ENCODE results near the gene POU2F3.

POU2F3 gene

GRCh38 chr11:120334894-120335462 is 95.0 kb downstream of the POU2F3 start:
- H3K4me1 Mint-ChIP-seq (ENCODE audit: low read depth): peaks cover 26% of the 10 kb centered on the region

GRCh38 chr11:120335556-120335907 is 95.6 kb downstream of the POU2F3 start:
- Mint-ChIP-seq H3K4me1 (ENCODE audit: low read depth) (peaks cover 28% of the 10 kb centered on the region), H3K27me3 (peaks cover 45% of the 10 kb centered on the region), H3K4me3 (peak overlapping the region; percentile 82), H3K9me3 (ENCODE audit: low read depth) (no peaks in the 10 kb centered on the region), H3K36me3 (peaks cover 3% of the 10 kb centered on the region), H3K27ac (no peak overlapping the region)

More at GRCh38 chr11:120334894-120335462, 95.0 kb downstream of the POU2F3 start:
- Mint-ChIP-seq H3K9me3 (ENCODE audit: low read depth) (no peaks in the 10 kb centered on the region), H3K27ac (no peak overlapping the region), H3K36me3 (peaks cover 3% of the 10 kb centered on the region), H3K27me3 (peaks cover 43% of the 10 kb centered on the region), H3K4me3 (peak overlapping the region; percentile 82)

GRCh38 chr11:120335908-120336640 is 96.1 kb downstream of the POU2F3 start, which contains the start of gene ARHGEF12:
Gene ARHGEF12 (plus strand): TSS chr11:120336413. CDS start chr11:120337244, 831 bp downstream.
- Mint-ChIP-seq H3K36me3 (peaks cover 3% of the 10 kb centered on the region), H3K27me3 (peaks cover 44% of the 10 kb centered on the region), H3K4me1 (ENCODE audit: low read depth) (peaks cover 30% of the 10 kb centered on the region), H3K9me3 (ENCODE audit: low read depth) (no peaks in the 10 kb centered on the region), H3K4me3 (peak within 1 kb of the TSS; percentile 93), H3K27ac (peak within 1 kb of the TSS; percentile 16)

- peaks cover 3% of the 10 kb centered on the region for H3K36me3 Mint-ChIP-seq
- H3K9me3 Mint-ChIP-seq (ENCODE audit: low read depth): no peaks in the 10 kb centered on the region
- peak overlapping the region; percentile 93 for H3K4me3 Mint-ChIP-seq
- peaks cover 46% of the 10 kb centered on the region for H3K27me3 Mint-ChIP-seq
- peak overlapping the region; percentile 16 for H3K27ac Mint-ChIP-seq
- H3K4me1 Mint-ChIP-seq (ENCODE audit: low read depth): peaks cover 30% of the 10 kb centered on the region
Observed at GRCh38 chr11:120336641-120337354, 96.9 kb downstream of the POU2F3 start.

- Mint-ChIP-seq H3K4me1 (ENCODE audit: low read depth) (peaks cover 30% of the 10 kb centered on the region), H3K27me3 (peaks cover 53% of the 10 kb centered on the region), H3K36me3 (peaks cover 3% of the 10 kb centered on the region), H3K9me3 (ENCODE audit: low read depth) (no peaks in the 10 kb centered on the region), H3K27ac (no peak overlapping the region), H3K4me3 (peak overlapping the region; percentile 93)
Observed at GRCh38 chr11:120337355-120338106, 97.6 kb downstream of the POU2F3 start.

GRCh38 chr11:120338107-120338933 is 98.4 kb downstream of the POU2F3 start:
- Mint-ChIP-seq H3K27ac (no peak overlapping the region), H3K4me3 (peak overlapping the region; percentile 93), H3K27me3 (peaks cover 51% of the 10 kb centered on the region), H3K36me3 (peaks cover 3% of the 10 kb centered on the region), H3K9me3 (ENCODE audit: low read depth) (no peaks in the 10 kb centered on the region), H3K4me1 (ENCODE audit: low read depth) (peaks cover 30% of the 10 kb centered on the region)

- peaks cover 49% of the 10 kb centered on the region for H3K27me3 Mint-ChIP-seq
Observed at GRCh38 chr11:120339394-120339890, 99.5 kb downstream of the POU2F3 start.

GRCh38 chr11:120340529-120340928 is 100.6 kb downstream of the POU2F3 start:
- peaks cover 3% of the 10 kb centered on the region for H3K36me3 Mint-ChIP-seq
- no peak overlapping the region for H3K4me3 Mint-ChIP-seq
- peaks cover 53% of the 10 kb centered on the region for H3K27me3 Mint-ChIP-seq
- no peak overlapping the region for H3K27ac Mint-ChIP-seq
- H3K9me3 Mint-ChIP-seq (ENCODE audit: low read depth): no peaks in the 10 kb centered on the region
- H3K4me1 Mint-ChIP-seq (ENCODE audit: low read depth): peaks cover 42% of the 10 kb centered on the region

More at GRCh38 chr11:120339394-120339890, 99.5 kb downstream of the POU2F3 start:
- Mint-ChIP-seq H3K36me3 (peaks cover 3% of the 10 kb centered on the region), H3K4me3 (no peak overlapping the region), H3K27ac (no peak overlapping the region), H3K4me1 (ENCODE audit: low read depth) (peaks cover 39% of the 10 kb centered on the region), H3K9me3 (ENCODE audit: low read depth) (no peaks in the 10 kb centered on the region)

- Mint-ChIP-seq H3K27me3 (peaks cover 61% of the 10 kb centered on the region), H3K4me1 (ENCODE audit: low read depth) (peaks cover 38% of the 10 kb centered on the region), H3K36me3 (peaks cover under 1% of the 10 kb centered on the region), H3K4me3 (no peak overlapping the region), H3K9me3 (ENCODE audit: low read depth) (no peaks in the 10 kb centered on the region), H3K27ac (no peak overlapping the region)
Observed at GRCh38 chr11:120342226-120342625, 102.3 kb downstream of the POU2F3 start.

- H3K27ac Mint-ChIP-seq: no peak overlapping the region
- H3K27me3 Mint-ChIP-seq: peaks cover 60% of the 10 kb centered on the region
- no peak overlapping the region for H3K4me3 Mint-ChIP-seq
- no peaks in the 10 kb centered on the region for H3K36me3 Mint-ChIP-seq
- no peaks in the 10 kb centered on the region for H3K9me3 Mint-ChIP-seq (ENCODE audit: low read depth)
- peaks cover 34% of the 10 kb centered on the region for H3K4me1 Mint-ChIP-seq (ENCODE audit: low read depth)
Observed at GRCh38 chr11:120342678-120343077, 102.7 kb downstream of the POU2F3 start.

GRCh38 chr11:120343429-120343828 is 103.5 kb downstream of the POU2F3 start:
- Mint-ChIP-seq H3K36me3 (no peaks in the 10 kb centered on the region), H3K4me3 (no peak overlapping the region), H3K4me1 (ENCODE audit: low read depth) (peaks cover 29% of the 10 kb centered on the region), H3K27me3 (peaks cover 58% of the 10 kb centered on the region), H3K9me3 (ENCODE audit: low read depth) (no peaks in the 10 kb centered on the region), H3K27ac (no peak overlapping the region)

GRCh38 chr11:120344302-120345004 is 104.5 kb downstream of the POU2F3 start:
- Mint-ChIP-seq H3K27ac (no peak overlapping the region), H3K27me3 (peaks cover 56% of the 10 kb centered on the region), H3K9me3 (ENCODE audit: low read depth) (no peaks in the 10 kb centered on the region), H3K36me3 (no peaks in the 10 kb centered on the region), H3K4me1 (ENCODE audit: low read depth) (peaks cover 26% of the 10 kb centered on the region), H3K4me3 (peak overlapping the region; percentile 51)

- Mint-ChIP-seq H3K27ac (no peak overlapping the region), H3K4me3 (no peak overlapping the region), H3K27me3 (peaks cover 51% of the 10 kb centered on the region)
Observed at GRCh38 chr11:120346233-120346632, 106.3 kb downstream of the POU2F3 start.

More at GRCh38 chr11:120346233-120346632, 106.3 kb downstream of the POU2F3 start:
- peaks cover 18% of the 10 kb centered on the region for H3K4me1 Mint-ChIP-seq (ENCODE audit: low read depth)
- H3K36me3 Mint-ChIP-seq: no peaks in the 10 kb centered on the region
- H3K9me3 Mint-ChIP-seq (ENCODE audit: low read depth): no peaks in the 10 kb centered on the region
